HuH-7.5 (cell line): Measurements from ENCODE around the gene ZNF444.
A peak's percentile ranks its signal among the peaks of the same experiment; 100 is the strongest.
"Not testable (repeated sequence)": the region's sequence is repeated elsewhere in the genome, so short reads cannot be mapped to it uniquely, and the experiment has no call there.

ENCODE experiments used
- DNase-seq: peaks from one replicate; pipeline ENCODE4 v3.0.0; 2011; ENCODE audit warnings: low spot score

ZNF444 gene

GRCh38 chr19:56147307-56147706 lies 6.2 kb downstream of the ZNF444 start:
- peak; percentile 39 for DNase-seq

GRCh38 chr19:56148096-56148495 lies 7.0 kb downstream of the ZNF444 start:
- DNase-seq = no peak

DNA sequence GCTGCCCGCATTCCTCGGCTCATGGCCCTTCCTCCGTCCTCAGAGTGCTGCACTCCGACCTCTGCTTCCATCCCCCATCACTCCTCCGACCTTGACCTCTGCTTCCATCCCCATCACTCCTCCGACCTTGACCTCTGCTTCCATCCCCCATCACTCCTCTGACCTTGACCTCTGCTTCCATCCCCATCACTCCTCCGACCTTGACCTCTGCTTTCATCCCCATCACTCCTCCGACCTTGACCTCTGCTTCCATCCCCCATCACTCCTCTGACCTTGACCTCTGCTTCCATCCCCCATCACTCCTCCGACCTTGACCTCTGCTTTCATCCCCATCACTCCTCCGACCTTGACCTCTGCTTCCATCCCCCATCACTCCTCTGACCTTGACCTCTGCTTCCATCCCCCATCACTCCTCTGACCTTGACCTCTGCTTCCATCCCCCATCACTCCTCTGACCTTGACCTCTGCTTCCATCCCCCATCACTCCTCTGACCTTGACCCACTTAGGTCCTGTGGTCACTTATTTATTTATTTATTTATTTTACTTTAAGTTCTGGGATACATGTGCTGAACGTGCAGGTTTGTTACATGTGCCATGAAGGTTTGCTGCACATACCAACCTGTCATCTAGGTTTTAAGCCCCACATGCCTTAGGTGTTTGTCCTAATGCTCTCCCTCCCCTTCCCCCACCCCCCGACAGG lies 8.0 kb downstream of the ZNF444 start:
- DNase-seq = not testable (repeated sequence)

GRCh38 chr19:56149656-56150038 lies 8.6 kb downstream of the ZNF444 start:
- DNase-seq = no peak

DNA sequence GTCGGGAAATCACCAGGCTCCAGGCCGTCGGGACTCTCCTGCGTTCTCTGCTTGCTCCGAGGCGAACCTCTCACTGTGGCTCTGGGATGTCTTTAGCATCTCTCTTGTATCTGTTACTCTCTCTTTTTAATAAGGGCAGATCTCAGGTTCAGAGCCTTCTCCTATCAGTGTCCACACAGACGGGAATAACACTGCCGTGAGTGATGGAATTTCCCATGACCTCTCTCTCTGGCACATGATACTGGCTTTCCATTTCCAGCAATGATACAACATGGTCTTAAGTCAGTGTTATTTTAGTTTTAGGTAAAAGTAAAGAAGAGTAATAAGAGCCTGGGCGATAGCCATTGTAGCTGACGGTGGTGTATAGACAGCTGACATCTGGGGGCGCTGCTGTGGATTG lies 9.3 kb downstream of the ZNF444 start:
- peak; percentile 23 for DNase-seq

DNA sequence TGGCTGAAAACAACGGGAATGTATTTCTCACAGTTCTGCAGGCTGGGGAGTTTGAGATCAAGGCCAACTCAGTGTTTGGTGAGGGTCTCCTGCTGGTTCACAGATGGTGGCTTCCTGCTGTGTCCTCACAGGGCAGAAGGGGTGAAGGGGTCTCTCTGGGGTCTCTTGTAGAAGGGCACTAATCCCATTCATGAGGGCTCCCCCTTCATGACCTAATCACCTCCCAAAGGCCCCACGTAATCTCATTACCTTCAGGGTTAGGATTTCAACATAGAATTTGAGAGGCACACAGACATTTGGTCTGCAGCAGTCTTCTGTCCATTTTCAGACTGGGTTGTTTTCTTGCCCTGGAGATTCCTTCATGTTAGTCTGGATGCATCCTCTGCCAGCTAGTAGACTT lies 11.6 kb downstream of the ZNF444 start:
- DNase-seq = no peak

GRCh38 chr19:56153507-56153906 lies 12.4 kb downstream of the ZNF444 start:
- peak; percentile 22 for DNase-seq

- DNase-seq = peak; percentile 67
Observed at GRCh38 chr19:56155124-56155687, 14.1 kb downstream of the ZNF444 start.

GRCh38 chr19:56156768-56157167 lies 15.7 kb downstream of the ZNF444 start:
- no peak for DNase-seq

- DNase-seq = no peak
Observed at GRCh38 chr19:56158170-56158757, 17.2 kb downstream of the ZNF444 start.

- no peak for DNase-seq
Observed at GRCh38 chr19:56159009-56159559, 18.0 kb downstream of the ZNF444 start.

DNA sequence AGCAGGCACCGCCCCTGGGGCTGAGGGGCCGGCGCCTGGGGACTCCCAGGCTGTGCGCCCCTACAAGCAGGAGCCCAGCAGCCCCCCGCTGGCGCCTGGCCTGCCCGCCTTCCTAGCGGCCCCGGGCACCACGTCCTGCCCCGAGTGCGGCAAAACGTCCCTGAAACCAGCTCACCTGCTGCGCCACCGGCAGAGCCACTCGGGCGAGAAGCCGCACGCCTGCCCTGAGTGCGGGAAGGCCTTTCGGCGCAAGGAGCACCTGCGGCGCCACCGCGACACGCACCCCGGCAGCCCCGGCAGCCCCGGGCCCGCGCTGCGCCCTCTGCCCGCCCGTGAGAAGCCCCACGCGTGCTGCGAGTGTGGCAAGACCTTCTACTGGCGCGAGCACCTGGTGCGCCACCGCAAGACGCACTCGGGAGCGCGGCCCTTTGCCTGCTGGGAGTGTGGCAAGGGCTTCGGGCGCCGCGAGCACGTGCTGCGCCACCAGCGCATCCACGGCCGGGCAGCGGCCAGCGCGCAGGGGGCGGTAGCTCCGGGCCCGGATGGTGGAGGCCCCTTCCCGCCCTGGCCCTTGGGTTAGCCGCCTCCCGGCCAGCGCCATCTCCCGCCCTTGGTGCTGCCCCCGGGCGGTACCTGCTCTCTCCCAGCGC lies 18.7 kb downstream of the ZNF444 start:
- no peak for DNase-seq

DNA sequence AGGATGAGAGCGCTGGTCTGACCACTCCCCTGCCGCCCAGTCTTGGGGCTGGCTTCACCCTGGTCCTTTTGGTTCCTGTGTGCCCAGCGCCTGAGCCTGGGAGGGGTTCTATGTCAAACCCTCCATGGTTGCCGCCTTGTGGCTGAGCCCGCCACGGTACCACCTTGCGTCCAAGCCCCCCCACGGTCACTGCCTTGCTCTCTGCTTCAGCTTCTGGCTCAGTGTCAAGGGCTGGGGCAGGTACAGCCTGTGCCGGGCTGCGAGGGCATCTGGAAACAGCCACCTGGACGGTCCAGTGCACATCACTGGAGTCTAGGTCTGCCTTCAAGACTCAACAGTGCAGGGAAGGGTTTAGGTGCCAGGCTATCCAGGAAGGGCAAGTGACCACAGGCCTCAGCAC lies 20.4 kb downstream of the ZNF444 start:
- no peak for DNase-seq

DNA sequence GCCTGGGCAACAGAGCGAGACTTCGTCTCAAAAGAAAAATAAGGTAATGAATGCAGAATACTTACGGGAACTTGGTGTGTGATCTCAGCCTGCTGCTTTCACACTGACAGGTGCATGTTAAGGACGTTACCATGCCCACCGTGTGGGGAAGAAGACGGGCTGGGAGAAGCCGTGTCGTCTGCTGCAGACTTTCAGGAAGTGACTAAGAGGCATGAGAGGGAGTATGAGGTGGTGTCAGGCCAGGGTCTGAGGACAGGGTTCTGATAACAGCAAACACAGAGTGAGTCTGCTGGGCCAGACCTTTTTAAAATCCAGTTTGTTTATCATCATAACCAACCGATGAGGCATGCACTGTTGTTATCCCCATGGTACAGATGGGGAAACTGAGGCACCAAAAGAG lies 21.2 kb downstream of the ZNF444 start:
- DNase-seq = no peak

DNA sequence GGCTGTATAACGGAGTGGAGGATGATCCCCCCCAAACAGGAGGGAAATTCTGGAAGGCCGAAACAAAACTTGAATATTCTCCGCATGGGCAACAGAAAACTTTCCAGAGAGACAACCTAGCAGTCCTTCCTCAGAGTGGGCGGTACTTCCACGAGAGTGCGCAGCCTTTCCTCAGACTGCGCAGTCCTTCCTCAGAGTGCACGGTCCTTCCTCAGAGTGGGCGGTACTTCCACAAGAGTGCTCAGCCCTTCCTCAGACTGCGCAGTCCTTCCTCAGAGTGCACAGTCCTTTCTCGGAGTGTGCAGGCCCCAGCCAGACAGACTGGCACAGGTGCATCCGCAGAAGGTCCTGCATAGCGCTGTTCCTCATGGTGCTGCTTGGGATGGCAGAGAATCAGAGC lies 22.0 kb downstream of the ZNF444 start:
- no peak for DNase-seq

DNA sequence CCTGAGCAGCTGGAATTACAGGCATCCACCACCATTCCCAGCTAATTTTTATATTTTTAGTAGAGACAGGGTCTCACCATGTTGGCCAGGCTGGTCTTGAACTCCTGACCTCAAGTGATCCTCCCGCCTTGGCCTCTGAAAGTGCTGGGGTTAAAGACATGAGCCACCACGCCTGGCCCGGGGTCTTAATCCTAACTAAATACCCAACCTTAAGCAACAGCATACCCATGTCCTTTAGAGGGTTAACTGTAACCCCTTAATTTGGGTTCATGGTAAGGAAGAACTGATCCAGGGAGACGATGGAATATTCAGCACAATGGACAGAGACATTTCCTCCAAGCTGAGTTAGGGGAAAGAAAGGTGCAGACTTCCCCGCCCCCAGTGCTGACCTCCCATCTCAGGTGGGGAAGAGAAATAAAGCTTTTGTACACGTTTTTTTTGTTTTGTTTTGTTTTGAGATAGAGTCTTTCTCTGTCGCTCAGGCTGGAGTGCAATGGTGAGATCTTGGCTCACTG lies 26.0 kb downstream of the ZNF444 start:
- peak; percentile 68 for DNase-seq

- DNase-seq = no peak
Observed at GRCh38 chr19:56170261-56170660, 29.2 kb downstream of the ZNF444 start.

DNA sequence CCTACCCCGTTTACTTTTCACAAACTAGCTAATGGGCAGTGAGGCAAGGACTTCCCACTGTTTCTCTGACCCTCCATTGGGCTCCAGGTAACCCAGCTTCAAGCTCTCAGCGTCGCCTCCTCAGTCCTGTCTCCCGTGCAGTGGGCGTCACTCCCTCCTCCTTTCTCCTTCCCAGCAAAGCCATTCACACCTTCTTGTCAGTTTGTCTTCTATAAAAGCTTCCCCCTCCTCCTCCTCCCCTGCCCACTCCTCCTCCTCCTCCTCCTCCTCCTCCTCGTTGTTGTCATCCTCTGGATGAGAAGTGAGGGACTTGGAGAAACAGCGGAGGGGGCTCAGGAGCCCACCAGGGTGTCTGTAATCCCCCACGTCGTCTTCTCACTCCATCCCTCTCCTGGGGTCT lies 33.0 kb downstream of the ZNF444 start:
- no peak for DNase-seq

- DNase-seq = no peak
Observed at GRCh38 chr19:56174550-56174949, 33.5 kb downstream of the ZNF444 start.

DNA sequence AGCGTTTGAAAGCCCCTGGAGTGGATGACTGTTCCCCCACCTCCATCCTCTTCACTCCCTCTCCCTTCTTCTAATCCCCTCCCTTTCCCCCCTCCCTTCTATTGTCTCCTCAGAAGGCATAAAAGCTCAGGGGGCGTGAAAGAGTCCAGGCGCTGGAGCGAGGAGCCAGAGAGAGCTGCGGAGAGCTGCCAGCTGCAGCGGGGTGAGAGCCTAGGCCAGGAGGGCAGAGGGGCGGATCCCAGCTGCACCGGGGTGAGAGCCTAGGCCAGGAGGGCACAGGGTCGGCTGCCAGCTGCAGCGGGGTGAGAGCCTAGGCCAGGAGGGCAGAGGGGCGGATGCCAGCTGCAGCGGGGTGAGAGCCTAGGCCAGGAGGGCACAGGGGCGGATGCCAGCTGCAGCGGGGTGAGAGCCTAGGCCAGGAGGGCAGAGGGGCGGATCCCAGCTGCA lies 34.8 kb downstream of the ZNF444 start, which contains the start of gene GALP:
Gene GALP (plus strand): TSS at position 148 of the 447 bp plus-strand sequence. CDS start 1,101 bp downstream, outside the sequence.
- DNase-seq = not testable (repeated sequence)

DNA sequence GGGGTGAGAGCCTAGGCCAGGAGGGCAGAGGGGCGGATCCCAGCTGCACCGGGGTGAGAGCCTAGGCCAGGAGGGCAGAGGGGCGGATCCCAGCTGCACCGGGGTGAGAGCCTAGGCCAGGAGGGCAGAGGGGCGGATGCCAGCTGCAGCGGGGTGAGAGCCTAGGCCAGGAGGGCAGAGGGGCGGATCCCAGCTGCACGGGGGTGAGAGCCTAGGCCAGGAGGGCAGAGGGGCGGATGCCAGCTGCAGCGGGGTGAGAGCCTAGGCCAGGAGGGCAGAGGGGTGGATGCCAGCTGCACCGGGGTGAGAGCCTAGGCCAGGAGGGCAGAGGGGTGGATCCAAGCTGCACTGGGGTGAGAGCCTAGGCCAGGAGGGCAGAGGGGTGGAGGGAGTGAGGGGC lies 35.2 kb downstream of the ZNF444 start:
- not testable (repeated sequence) for DNase-seq

DNA sequence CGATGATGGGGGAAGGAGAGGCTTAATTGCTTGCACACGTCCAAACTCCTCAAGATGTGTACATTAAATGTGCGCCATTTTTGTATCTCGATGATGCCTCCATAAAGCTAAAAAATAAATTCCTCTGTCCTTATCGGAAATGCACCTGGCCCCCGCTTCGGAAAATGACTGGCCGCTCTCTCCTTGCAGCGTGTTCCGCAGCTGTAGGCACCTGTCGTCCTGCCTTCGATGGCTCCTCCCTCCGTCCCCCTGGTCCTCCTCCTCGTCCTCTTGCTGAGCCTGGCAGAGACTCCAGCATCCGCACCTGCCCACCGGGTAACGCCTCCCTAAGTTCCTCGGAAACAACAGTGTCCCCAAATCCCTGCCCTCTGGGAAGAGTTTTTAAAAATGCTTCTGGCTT lies 35.8 kb downstream of the ZNF444 start:
- DNase-seq = no peak
